HG03064 (cell line): ENCODE data around the gene CAPN10.
"Not testable (repeated sequence)": the region's sequence is repeated elsewhere in the genome, so short reads cannot be mapped to it uniquely, and the experiment has no call there.

Experiments used
- ATAC-seq: cut with Tn5 transposase; IDR thresholded peaks from one replicate; pipeline ENCODE4 v1.9.1; 2021; ENCODE audit warnings: low read depth; ENCODE audit not compliant: unreplicated experiment

The CAPN10 gene

GRCh38 chr2:240601831-240602160 lies 15.3 kb downstream of the CAPN10 start:
- ATAC-seq = no peak

DNA sequence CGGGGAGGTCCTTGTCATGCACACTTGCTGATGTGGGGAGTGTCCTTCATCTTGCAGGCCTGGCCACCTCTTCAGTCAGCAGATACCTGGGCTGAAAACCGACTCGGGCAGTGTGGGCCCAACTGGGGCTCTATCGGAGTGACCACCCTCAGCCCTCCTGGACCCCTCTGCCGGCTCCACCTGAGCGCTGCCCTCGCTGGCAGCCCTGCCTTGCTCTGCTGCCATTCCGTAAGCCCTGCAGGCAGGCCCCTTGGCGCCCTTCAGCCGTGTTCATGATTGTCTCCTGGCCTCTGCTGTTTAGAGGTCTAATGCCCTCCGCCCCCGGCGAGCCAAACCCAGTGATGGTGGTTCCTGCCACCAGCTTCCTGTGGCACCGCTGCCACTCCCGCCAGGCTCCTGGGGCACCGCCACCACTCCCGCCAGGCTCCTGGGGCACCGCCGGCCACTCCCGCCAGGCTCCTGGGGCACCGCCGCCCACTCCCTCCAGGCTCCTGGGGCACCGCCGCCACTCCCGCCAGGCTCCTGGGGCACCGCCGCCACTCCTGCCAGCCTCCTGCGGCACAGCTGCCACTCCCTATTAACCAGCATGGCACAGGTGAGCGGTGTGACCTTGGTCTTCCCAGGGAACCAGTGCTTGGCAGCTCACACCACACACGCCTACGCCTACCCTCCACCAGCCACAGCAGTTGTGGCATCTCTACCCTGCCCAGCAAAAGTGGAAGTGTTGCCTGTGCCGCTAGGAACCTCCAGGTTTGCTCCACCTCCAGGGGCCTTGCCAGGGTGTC lies 15.9 kb downstream of the CAPN10 start:
- no peak for ATAC-seq

- no peak for ATAC-seq
Observed at GRCh38 chr2:240603081-240603835, 16.7 kb downstream of the CAPN10 start.

DNA sequence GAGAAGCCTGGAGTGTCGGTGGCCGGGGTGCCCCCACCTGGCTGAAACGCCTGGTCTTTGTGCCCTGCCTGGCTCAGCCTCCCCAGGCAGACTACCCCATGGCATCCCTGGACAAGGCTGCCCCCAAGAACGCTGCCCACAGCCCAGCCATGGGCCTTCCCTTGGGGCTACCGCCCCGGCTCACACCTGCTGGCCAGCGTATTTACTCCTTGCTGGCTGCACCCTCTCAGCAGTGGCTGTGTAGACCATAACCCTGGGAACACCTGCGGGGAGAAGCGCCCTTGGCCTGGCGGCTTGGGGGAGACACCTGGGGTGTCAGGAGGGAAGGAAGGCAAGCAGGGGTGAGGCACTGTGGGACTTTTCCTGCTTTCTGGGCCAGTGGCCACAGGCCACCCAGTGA lies 17.3 kb downstream of the CAPN10 start:
- ATAC-seq = no peak

DNA sequence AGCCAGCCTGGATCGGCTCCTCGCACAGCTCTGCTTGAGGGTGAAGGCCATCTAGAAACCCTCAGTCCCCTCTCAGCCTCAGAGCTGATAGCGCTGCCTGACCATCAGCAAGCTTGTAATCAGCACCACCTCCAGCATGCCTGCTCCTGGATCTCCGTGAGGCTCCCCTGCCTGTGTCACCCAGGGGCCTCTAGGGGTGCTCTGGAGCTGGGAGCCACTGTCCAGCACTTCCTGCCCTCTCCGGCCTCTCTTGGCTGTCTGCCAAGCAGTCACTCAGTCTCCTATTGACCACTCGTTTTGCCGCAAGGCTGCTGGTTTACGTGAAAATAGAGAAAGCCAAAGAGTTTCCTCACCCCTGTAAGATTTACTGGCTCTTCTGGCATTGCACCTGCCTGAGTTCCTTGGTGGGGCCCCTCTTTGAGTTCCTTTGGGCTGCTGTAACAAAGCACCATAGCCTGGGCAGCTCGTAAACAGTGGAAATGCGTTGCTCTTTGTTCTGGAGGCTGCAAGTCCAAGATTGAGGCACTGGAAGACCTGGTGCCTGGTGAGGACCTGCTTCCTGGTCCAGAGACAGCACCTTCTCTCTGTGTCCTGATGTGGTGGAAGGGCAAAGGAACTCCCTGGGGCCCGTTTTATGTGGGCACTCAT lies 17.9 kb downstream of the CAPN10 start:
- ATAC-seq = no peak

- no peak for ATAC-seq
Observed at GRCh38 chr2:240604939-240605716, 18.6 kb downstream of the CAPN10 start.

DNA sequence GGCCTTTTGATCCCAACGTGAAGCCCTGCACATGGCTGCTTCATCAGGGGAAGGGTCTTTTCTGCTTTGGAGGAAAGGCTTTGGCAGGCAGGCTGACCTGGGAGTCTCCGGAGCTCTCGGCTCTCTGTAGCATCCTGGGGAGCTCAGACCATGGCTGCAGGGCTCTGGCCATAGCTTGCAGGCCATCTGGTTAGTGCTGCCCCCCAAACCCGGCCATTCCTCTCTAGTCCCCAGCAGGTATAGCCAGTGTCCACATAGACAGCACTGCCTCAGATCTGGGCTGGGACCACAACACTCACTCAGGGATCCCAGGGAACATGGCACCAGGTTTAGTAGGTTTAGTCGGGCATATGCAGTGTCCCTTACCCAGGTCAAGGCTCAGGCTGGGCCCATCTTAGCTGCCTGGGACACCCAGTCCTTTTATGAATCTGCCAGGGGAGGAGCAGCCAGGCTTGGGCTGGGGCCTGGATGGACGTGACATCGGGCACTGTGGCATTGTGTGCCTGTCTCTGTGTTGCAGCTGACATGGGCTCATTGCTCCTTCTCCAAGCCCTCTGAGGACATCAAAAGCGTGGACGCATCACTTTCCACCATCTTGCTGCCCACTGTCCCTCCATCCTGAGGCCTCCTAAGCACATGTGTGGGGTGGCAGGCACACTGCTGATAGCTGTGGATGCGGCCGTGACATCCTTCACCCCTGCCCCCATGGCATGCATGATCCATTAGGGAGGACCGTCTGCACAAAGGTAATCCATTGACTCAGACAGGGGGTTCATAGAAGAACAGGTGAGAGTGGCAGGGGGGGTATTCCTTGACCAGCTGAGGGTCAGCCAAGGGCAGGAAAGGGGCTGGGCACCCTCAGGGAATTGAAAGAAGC lies 19.6 kb downstream of the CAPN10 start:
- no peak for ATAC-seq

GRCh38 chr2:240611601-240612210 lies 25.2 kb downstream of the CAPN10 start:
- ATAC-seq = no peak

- no peak for ATAC-seq
Observed at GRCh38 chr2:240613781-240614180, 27.2 kb downstream of the CAPN10 start.

DNA sequence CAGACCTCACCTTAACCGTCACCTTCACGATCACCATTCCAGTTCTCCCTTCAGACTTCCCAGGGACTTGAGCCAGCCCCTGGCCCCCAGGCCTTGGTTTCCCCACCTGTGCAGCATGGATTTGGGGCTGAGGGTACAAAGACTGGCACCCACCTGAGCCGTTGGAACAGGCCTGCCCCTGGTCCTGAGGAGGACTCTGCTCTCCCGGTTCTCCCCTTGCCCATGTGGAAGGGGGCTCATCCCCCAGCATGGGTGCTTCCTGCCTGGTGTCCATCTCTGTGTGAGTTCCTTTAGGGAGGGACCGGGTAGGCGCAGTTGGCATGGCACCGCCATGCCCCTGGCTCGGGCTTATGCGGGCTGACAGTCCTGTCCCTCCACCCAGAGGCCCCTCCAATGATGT lies 27.9 kb downstream of the CAPN10 start:
- ATAC-seq = no peak

GRCh38 chr2:240615396-240615795 lies 28.9 kb downstream of the CAPN10 start:
- ATAC-seq = no peak

GRCh38 chr2:240615820-240616547 lies 29.4 kb downstream of the CAPN10 start:
- ATAC-seq = no peak

GRCh38 chr2:240616860-240617666 lies 30.5 kb downstream of the CAPN10 start:
- not testable (repeated sequence) for ATAC-seq

- ATAC-seq = no peak
Observed at GRCh38 chr2:240618776-240619175, 32.2 kb downstream of the CAPN10 start.

DNA sequence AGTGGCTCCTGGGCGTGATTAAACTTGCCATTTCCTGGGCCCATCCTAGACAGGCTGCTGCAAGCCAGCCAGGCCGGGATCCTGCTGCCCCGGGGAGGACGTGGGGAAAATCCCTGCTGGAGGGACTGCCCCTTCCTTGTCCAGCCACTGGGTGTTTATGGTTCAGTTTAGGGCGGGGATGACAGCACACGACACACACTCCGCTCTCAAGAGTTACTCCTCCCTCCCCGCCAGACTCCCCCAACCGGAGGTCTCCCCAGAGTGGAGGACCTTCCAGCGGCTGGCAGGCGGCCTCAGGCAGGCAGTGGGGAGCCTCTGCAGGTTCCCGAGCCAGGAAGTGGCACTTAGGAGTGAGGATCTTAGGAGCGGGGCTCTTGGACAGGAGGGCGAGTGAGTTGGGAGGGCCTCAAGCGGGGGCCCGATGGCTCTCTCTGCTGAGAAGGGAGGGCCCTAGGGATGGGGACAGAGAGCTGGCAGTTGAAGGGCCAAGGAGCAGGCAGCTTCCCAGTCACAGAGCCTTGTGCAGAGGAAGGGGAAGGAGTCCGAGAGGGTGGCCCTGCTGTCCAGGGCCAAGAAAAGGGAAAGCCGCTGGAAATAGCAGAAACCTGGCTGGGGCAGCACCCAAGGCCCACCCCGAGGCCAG lies 33.1 kb downstream of the CAPN10 start:
- no peak for ATAC-seq

- ATAC-seq = no peak
Observed at GRCh38 chr2:240620149-240620731, 33.7 kb downstream of the CAPN10 start.

DNA sequence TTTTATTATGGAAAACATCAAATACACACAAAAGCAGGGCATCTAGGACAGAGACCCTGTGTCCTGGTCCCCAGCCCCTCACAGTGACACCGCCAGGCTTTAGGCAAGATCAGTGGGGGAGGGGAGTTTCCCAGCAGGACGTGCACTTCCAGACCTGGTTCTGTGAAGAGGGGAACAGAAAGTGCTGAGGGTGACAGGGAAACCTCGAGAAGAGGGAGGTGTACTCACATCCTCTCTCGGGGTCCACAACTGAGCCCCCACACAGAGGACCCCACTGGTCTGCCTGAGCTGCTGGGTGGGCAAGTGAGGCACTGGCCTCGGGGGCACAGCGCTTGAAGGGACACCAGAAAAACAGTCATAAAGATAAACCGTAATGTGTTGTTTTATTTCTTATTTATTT lies 34.3 kb downstream of the CAPN10 start:
- ATAC-seq = no peak
